HG03571 (cell line): ENCODE results near the gene EPHA1.

ENCODE experiments used
- ATAC-seq: cut with Tn5 transposase; IDR thresholded peaks from one replicate; pipeline ENCODE4 v1.9.1; 2021; ENCODE audit not compliant: unreplicated experiment

EPHA1 gene

GRCh38 chr7:143375298-143376034 is 33.2 kb downstream of the EPHA1 start:
- ATAC-seq, result no peak

- ATAC-seq, result no peak
These were observed 34.1 kb downstream of the EPHA1 start for GRCh38 chr7:143374561-143374960.

GRCh38 chr7:143373255-143373794 is 35.3 kb downstream of the EPHA1 start:
- ATAC-seq, result no peak

- no peak for ATAC-seq
These were observed 36.6 kb downstream of the EPHA1 start for GRCh38 chr7:143372070-143372469.

GRCh38 chr7:143369678-143370651 is 38.7 kb downstream of the EPHA1 start:
- no peak for ATAC-seq

GRCh38 chr7:143368387-143368786 is 40.3 kb downstream of the EPHA1 start:
- ATAC-seq, result no peak

- ATAC-seq, result no peak
These were observed 40.7 kb downstream of the EPHA1 start for GRCh38 chr7:143367972-143368371.

- ATAC-seq, result no peak
These were observed 45.4 kb downstream of the EPHA1 start for GRCh38 chr7:143363016-143363937.

- peak; percentile 49 for ATAC-seq
These were observed 46.3 kb downstream of the EPHA1 start, which contains the start of gene FAM131B for GRCh38 chr7:143362131-143363015. TSS of gene FAM131B (minus strand) at chr7:143362713. CDS start at chr7:143362603, 110 bp downstream.

- ATAC-seq, result no peak
These were observed 47.0 kb downstream of the EPHA1 start for GRCh38 chr7:143361552-143362130.

- no peak for ATAC-seq
These were observed 47.7 kb downstream of the EPHA1 start for GRCh38 chr7:143360788-143361551.

GRCh38 chr7:143359771-143360353 is 48.8 kb downstream of the EPHA1 start:
- ATAC-seq, result no peak

- no peak for ATAC-seq
These were observed 50.0 kb downstream of the EPHA1 start for GRCh38 chr7:143358626-143359025.

- no peak for ATAC-seq
These were observed 52.1 kb downstream of the EPHA1 start for GRCh38 chr7:143356414-143357050.

- ATAC-seq, result no peak
These were observed 52.9 kb downstream of the EPHA1 start for GRCh38 chr7:143355450-143356385.

GRCh38 chr7:143354965-143355364 is 53.7 kb downstream of the EPHA1 start:
- ATAC-seq, result no peak
